ENCODE results near the gene FXYD5.
"Not testable (repeated sequence)": the region's sequence is repeated elsewhere in the genome, so short reads cannot be mapped to it uniquely, and the experiment has no call there.

Gene FXYD5

DNA sequence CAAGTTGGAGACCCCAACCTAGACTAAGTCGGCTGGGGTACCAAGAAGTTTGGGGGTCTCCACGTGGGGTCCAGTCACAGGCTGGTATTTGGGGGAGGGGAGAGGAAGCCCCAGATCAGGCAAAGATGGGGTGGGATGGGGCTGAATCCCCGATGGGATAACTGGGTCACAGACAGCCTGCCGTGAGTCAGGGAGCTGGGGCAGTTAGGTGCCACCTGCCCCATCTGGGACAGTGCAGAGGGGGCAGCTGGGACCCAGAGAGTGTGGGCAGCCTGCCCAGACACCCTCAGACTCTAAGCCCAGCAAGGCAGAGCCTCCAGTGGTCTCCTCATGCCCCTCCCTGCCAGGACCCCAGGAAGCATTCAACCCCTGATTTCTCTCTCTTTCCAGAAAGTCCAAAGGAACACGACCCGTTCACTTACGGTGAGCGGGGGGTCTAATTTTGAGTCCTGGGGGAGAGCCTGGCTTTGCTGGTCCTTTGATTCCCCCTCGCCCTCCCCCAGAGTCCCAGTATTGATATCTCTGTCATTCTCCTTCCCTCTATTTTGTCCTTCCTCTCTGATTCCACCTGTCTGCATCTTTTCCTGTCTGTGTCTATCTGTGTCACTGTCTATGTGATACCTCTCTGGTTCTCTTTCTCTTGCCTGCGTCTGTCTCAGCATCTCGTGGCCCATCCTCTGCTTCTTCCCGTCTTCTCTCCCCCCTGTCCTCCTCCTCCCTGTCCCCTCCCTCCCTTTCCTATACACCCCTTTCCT lies 14.2 kb upstream of the FXYD5 start:
- DNase-seq, result no peak

DNA sequence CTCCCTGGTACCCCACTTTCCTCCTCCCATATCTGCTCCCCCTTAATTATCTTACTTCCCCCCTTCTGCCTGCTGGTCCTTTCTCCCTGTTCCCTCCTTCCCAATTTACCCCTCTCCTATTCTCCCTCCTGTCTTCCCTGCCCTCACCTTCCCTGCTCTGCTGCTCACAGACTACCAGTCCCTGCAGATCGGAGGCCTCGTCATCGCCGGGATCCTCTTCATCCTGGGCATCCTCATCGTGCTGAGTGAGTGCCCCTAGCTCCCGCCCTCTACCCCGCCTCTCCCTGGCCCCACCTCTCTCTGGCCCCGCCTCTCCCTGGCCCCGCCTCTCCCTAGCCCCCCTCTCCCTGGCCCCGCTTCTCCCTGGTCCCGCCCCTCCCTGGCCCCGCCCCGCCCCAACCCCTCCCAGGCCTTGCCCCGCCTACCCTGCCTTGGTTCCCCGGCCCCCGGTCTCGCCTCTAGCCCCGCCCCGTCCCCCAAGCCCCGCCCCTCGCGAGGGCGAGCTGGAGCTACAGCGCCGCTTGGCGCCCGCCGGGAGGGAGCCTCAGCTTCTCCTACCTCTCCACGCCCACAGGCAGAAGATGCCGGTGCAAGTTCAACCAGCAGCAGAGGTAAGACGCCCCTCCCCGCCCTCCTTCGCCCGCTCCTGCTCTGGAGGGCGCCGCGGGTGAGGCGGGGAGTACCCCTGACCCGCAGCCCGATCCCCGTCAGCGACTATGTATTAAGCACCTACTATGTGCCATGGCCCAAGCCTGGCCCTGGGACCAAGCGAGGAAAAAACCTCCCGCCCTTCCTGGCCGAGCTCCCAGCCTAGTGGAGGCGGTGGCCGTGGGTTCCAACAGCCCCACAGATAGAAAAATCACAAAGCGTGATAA lies 13.3 kb upstream of the FXYD5 start:
- DNase-seq, result peak; percentile 98

DNA sequence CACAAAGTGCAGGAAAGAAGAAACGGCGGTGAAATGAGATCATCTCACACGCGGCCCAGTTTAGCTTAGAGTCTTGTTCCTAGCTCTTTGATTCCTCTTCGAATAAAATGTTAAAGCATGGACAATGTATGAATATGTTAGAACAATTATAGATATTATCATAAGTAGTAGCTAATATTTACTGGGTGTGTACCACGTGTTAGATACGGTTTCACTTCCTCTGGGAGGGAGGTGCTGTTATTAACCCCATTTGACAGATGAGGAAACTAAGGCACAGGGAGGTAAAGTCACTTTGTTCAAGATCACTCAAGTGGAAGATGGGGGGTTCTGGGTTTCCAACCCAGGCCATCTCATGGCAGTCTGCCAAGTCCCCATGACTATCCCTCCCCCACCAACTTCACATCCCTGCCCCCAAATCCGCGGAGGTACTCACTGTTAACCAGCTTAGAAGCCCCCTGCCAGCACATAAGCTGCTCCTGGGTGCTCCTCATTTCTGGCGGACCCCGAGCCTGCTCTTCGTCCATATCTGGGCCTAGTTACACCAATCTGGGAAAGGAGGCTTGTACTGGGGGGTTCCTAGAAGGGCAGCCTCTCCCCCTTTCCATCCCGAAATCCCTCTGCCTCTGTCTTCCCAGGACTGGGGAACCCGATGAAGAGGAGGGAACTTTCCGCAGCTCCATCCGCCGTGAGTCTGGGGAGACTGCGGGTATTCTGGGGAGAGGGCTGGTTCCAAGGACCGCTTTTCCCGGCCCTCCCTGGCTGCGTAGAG lies 12.5 kb upstream of the FXYD5 start:
- peak; percentile 74 for DNase-seq

DNA sequence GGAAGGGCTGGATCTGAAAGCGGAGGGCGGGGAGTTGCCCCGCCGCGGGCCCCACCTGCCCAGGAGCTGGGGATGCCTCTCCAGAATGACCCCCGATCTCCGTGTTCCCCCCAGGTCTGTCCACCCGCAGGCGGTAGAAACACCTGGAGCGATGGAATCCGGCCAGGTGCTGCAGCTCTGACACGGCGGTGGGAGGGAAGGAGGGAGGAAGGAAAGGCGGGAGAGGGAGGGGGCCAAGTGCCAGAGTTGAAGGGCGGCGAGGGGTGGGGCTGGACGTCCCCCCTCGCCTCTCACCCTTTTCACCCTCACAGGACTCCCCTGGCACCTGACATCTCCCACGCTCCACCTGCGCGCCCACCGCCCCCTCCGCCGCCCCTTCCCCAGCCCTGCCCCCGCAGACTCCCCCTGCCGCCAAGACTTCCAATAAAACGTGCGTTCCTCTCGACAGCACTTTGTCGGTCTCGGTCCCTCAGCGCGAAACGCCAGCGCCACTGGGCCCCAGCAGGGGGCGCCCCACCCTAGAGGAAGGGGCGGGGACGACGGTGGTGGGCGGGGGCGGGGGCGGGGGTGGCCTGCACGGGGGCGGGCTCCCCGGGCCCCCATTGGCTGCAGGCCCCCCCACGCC lies 11.8 kb upstream of the FXYD5 start:
- peak; percentile 75 for DNase-seq

DNA sequence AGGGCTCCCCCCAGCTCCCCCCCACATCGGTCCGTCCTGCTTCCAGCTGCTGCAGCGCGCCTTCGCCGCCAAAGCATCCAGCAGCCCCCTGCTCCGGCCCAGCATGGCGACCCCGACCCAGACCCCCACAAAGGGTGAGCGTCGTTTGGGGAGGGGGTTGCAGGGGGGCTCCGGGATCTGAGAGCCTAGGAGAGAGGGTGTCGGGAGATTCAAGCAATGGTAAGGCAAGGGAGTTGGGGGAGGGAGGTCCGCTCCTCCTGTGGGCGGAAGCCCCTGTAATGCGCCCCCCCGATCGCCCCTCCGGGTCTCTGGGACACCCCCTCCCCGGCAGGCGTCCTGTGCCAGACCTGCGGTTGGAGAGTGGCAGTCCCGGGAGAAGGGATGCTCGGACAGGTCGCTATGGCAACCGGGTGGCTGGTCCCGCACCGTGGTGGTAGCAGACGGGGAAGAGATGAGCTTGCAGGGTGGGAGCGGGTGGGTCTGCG lies 11.3 kb upstream of the FXYD5 start, which contains the start of gene FXYD7:
Gene FXYD7 (plus strand): TSS at position 25 of the 485 bp plus-strand sequence. CDS start 79 bp downstream, at position 104.
- DNase-seq, result peak; percentile 34

DNA sequence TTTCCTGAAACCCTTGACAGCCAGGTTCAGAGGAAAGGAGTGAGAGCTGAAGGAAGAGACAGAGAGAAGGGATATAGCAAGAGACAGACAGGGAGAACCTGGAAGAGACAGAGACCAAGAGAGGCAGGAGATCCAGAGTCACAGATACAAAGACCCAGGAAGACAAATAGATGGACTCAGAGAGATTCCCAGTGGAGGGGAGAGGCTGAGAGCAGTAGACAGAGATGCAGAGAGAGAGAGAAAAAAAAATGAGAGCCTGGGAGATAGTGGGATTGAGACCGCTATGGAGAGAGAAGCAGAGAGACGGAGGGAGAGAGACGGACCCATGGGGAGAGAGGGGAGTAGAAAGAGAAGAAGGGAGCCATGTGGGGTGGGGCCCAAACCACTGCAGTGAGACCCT lies 10.7 kb upstream of the FXYD5 start:
- DNase-seq, result no peak

DNA sequence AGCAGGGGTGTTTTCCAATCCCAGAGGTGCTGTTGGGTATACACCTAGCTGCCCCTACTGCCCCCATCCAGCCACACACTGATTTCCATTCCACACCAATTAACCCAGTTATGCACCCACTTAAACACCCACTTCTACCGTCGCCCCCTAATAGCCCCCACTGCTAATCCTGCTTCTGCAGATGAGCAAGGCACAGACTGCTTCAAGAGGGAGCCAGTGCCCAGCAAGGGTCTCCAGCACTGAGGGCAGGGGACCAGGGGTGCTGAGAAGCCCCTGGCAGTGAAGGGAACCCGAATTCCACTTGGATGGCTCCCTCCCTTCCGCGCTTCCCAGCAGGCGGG lies 10.3 kb upstream of the FXYD5 start:
- DNase-seq, result no peak

DNA sequence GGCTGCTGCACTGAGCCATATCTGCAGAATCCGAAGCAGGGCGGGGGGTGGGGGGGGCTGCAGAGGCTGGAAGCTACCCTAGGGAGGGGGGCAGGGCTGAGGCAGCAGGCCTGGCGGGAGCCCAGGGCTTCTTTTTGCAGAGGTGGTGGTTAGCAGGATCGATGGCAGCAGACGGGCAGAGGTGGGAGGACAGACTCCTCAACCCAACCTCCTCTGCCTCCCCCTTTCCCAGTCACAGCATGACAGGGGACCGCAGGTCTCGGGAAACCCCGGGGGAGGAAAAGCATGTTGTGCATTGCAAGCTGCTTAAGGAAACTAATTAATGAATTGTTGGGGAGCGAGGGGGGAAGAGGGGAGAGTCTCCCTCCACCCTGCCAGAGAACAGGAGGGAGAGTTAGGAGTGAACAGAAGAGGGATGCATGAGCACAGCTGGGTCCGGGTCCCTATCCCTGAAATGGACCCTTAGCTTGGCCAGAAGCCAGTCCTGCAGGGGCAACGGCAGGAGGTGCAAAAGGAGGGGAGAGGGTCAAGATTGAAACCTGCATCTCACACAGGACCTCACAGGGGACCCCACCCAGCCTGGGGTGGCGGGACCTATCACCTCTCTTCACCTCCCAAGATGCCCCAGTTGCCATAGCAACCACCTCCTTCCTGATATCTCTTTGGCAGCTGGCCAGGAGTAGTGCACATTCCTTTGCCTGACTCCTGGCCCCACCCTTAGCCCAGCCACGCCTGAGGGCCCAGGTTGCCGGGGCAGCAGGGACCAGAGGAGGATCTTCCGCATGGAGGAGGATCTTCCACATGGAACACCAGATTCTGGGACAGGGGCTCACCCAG lies 9.7 kb upstream of the FXYD5 start:
- DNase-seq, result peak; percentile 72

DNA sequence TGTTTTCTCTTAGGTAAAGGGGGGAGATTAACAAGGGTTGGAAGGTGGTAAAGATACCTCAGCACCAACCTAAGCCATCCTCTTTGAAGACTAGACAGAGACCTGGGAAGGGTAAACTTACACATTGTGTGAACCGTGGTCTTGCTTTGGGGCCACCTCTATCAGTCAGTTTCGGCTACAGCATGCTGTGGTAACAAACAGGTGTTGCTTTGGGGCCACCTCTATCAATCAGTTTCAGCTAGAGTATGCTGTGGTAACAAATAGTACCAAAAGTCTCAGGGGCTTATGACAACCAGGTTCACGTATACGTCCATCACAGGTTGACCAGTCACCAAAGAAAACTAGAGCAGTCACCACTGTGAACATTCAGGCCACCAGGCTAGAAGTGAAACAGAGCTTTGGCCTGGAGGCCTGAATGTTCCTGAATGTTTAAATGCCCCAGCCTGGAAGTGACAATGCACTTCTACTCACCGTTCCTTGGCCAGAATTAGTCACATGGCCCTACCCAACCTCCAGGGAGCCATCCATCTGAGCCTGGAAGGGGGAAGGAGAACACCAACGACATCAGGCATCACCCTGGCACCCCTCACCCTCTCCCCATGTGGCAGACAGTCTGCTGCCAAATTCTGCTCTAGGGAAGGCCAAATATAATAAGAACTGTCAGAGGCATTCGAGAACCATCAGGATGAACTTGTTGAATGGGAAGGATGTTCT lies 7.6 kb upstream of the FXYD5 start:
- DNase-seq, result no peak

DNA sequence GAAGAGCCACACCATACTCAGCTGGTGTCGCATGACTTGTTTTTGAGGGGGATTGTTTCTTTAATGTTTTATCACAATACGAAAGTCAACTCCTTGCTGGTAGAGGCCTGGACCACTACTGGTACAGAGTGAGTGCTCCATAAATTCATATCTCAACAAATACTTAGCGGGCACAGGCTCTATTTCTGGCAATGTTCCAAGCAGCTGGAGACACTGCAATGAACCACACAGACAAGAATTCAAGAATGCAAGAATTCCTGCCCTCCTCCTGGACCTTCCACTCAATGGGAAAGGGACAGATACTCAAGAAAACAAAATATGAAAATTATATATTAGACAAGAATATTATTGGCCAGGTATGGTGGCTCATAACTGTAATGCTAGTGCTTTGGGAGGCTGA lies 5.1 kb upstream of the FXYD5 start:
- no peak for DNase-seq

DNA sequence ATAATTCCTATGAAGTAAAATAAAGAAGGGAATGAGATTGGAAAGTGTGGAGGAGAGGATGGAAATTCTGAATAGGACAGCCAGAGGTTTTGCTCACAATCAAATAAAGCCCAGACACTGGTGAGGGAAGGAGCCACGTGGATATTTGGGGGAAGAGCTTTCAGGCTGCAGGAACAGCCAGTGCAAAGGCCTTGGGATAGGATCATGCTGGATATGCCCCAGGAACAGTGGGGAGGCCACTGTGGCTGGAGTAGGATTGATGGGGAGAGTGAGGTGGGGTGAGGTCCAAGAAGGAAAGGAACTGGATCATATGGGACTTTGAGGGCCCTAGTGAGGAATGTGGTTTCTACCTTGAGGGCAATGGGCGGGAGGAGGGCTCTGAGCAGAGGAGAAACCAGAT lies 4.1 kb upstream of the FXYD5 start:
- no peak for DNase-seq

DNA sequence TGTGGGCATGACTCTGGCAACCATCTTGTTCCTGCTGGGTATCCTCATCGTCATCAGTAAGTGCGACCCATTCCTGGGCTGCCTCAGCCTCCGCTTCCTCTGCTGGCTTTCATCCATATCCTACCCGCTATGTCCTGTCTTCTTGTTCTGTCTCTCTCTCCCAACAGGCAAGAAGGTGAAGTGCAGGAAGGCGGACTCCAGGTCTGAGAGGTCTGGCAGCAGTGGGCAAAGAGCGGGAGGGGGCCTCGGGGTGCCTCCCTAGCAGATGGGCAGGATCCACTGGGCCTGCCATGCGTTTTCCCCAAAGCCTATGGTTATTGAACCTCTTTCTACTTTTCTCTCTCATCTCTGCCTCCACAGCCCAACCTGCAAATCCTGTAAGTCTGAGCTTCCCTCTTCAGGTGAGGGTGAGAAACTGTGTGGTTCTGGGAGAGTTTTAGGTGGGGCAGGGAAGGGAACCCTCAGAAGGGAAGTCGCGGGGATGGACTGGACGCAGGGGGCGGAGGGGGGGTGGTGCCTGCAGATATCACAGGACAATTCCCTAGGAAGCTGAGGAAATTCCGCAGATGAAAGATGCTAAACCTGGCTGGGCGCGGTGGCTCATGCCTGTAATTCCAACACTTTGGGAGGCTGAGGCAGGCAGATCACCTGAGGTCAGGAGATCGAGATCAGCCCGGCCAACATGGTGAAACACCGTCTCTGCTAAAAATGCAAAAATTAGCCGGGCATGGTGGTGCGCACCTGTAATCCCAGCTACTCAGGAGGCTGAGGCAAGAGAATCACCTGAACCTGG lies 3.1 kb upstream of the FXYD5 start:
- DNase-seq, result no peak

DNA sequence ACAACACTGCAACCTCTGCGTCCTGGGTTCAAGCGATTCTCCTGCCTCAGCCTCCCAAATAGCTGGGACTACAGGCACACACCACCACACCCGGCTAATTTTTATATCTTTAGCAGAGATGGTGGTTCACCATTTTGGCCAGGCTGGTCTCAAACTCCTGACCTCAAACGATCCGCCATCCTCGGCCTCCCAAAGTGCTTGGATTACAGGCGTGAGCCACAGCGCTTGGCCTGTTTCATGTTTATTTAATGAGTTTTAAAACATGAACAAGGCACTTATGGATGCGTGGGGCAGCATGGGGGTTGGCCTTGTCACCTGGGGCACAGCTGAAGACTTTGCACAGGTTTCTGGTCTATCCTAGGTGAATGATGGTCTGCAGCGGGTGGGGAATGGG lies 1.4 kb upstream of the FXYD5 start:
- not testable (repeated sequence) for DNase-seq

DNA sequence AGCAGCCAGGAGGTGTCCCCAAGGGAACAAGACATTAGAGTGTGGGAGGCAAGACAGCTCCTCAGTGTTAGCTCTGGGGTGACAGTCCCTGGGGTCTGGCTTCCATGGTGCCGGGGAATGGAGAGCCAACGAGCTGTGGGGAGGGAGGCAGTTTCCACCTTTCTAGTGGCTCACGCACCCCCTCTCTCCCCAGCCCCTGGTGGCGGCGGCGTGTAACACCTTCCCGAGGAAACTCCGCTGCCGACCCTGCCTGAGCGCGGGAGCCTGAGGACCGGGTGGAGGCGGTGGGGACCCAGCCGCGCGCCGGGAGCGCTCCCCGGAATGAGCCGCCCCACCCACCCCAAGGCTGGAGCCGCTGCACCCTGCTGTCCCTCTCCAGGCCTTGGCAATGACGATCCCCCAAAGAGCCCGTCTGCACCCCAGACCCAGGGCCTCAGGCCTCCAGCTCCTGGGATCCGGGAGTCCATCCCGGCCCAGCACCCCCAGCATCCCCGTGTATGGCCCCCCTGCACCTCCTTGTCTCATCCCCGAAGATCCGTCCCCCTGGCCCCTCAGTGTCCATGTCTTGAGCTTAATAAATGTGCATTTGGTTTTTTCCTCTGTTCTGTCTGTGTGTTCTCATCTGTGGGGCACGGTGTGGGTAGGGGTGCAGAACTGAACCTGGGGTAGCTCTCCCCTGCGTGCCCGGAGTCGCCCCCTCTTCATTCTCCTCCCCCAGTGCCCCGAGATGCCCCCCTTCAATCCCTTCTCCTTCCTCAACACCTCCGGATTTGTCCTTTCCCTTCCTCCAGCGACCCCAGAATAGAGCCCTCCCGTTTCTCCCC lies 622 bp upstream of the FXYD5 start:
- DNase-seq, result peak; percentile 50

DNA sequence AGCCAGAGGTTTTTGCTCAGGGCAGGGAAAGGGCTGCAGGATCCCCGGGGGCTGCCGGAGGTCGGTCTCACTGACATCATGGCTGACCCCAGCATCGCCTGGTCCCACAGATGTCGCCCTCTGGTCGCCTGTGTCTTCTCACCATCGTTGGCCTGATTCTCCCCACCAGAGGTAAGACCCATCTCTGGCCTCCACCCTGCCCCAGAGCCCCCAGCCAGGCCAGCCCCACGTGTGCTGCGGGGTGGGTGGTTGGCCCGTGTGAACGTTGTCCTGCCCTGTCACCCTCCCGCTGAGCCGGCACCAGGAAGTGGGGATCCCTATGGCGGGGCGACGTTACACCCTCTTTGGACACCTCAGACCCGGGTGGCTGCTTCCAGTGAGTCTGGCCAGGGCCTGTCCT lies 906 bp downstream of the FXYD5 start:
- DNase-seq, result no peak

DNA sequence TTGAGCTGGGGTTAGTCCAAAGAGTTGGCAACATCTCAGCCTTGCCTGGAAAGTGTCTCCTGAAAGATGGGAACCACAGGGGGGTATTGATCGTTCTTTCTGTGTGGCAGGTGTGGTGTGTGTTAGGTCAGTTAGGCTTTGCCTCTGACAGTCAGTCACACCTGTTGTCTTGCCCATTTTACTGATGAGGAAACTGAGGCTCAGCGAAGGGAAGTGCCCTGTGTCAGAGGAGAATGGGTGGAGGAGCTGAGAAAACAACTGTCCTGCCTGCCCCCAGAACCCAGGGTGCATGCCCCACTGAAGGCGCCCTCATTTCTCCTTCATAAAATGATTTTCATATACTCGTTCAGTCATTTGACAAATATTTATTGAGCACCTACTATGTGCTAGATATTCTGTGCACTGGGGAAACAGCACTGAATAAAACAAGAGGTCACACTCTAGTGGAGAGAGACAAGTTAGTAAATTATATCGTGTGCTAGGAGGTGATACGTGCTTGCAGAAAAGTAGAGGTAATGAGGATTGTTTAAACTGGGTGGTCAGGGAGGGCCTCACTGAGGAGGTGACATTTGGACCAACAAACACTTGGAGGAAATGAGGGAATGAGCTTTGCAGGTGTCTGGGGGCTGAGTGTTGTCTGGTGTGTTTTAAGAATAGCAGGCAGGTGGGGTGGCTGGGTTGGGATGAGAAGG lies 1.6 kb downstream of the FXYD5 start:
- no peak for DNase-seq

DNA sequence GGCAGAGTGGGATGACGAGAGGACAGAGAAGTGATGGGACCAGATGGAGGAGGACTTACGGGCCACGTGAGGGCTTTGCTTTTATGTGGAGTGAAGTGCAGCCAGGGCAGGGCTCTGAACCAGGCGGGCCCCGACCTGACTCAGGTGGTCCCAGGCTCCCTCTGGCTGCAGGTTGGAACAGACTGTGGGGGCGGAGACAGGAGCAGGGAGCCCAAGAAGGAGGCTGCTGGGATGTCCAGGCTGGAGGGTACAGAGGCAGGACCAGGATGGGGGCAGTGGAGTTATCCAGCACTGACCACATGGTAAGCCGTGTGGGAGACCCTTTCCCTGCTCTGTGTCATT lies 2.1 kb downstream of the FXYD5 start:
- no peak for DNase-seq

DNA sequence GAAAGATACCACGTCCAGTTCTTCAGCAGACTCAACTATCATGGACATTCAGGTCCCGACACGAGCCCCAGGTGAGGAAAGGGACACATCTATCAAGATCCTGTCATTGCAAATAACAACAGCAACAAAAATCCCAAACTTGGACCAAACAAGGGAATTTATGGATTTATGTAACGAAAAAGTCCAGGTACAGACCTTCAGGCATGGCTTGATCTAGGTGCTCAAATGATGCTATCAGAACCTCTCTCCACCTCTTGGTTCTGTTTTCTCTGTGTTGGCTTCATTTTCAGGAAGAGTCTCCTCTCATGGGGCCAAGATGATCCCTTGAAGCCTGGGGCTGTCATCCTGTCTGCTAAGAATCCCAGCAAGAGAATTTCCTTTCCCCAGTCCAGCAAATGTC lies 2.9 kb downstream of the FXYD5 start:
- DNase-seq, result no peak

DNA sequence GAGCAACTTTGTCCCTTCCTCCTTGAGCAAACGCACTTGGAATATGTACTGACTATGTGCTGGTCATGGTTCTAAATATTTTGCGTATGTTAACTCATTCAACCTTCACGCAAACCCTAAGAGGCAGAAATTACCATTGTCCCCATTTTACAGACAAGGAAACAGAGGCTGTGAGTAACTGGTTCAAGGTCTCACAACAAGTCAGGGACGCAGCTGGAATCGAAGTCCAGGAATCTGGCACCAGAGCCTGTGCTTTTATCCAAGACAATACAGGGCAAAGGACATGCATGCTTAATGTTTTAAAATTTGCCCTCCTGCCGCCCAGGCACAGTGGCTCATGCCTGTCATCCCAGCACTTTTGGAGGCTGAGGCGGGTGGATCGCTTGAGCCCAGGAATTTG lies 5.1 kb downstream of the FXYD5 start:
- no peak for DNase-seq
